ENCODE measurements around the gene TLR8.

Gene TLR8

DNA sequence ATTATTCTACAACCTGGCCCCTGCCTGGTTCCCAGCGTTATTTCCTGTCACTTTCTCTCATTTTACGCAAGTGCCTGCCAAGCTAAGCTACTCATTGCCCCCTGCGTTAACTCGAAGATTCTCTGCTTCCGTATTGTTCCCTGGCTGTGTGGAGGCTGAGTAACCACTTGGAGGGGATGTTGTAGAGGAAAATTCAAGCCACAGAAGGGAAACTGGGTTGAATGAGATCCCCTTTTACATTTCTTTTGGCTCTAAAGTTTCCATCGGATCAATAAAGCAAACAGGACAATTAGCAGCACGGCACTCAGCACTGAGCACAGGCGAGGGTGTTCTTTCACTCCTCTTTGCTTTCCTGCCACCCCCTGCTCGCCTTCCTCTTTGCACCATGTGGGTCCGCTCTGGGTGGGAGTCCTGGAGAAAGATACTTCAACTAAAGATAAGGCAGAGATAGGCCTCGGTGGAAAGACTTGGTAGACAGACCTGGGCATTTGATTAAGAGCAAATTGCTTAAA, 64.3 kb downstream of the TLR8 start:
- peak; percentile 64 for DNase-seq

DNA sequence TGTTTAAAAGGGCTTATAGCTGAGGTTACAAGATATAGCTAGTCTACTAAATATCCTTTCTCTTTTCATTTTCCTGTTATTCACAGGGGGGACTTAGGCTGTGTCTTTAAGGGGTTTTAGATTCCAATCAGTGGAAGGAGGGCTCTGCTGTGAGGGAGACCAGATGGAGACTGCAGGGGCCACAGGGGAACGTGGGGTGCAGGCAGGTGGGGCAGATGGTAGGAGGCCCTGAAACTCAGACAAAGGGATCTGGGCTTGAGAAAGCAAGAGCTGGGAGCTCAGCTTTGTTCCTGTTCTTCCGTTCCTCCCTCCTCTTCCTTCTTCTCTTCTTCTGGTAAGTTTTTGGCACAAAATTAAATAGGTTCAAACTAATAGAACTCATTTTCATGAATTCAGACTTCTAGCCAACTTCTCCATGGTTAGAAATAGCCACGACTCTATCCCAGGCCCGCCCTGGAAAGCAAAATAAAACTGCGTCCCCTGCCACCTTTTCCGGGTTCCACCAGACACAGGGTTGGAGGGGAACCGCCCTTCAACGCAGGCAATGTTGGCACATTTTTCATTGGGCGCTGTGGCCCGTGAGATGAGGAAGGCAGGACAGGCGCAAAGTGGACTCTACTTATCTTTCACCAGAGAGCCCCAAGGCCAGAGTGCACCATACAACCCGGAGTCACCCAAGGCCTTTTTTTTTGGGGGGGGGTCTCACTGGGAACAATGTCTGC, 65.0 kb downstream of the TLR8 start:
- DNase-seq, result no peak

DNA sequence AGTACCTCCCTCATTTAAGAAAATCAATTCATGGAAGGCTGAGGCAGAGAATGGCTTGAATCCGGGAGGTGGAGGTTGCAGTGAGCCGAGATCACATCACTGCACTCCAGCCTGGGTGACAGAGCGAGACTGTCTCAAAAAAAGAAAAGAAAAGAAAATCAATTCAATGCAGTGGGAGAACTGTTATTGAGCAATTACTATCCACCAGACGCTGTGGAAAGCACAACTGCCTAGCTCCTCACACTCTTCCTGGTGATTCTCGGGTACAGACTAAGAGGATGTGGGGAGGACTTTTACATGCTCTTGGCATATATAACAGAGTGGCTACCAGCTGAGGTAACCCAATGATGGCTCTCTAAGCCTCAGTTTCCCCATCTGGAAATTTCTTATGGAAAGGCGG, 65.8 kb downstream of the TLR8 start:
- no peak for DNase-seq
